Activated T-helper 9 cell treated with anti-CD3 and anti-CD28 coated beads, Interleukin-2, amount 50 U/mL, for 16 hours (primary cell): ENCODE results near the gene PXN.
"Not testable (repeated sequence)": the region's sequence is repeated elsewhere in the genome, so short reads cannot be mapped to it uniquely, and the experiment has no call there.

Experiments
- DNase-seq: peaks from one replicate; pipeline ENCODE4 v3.0.0-alpha.2; 2020; ENCODE audit warnings: low read depth

The PXN gene

DNA sequence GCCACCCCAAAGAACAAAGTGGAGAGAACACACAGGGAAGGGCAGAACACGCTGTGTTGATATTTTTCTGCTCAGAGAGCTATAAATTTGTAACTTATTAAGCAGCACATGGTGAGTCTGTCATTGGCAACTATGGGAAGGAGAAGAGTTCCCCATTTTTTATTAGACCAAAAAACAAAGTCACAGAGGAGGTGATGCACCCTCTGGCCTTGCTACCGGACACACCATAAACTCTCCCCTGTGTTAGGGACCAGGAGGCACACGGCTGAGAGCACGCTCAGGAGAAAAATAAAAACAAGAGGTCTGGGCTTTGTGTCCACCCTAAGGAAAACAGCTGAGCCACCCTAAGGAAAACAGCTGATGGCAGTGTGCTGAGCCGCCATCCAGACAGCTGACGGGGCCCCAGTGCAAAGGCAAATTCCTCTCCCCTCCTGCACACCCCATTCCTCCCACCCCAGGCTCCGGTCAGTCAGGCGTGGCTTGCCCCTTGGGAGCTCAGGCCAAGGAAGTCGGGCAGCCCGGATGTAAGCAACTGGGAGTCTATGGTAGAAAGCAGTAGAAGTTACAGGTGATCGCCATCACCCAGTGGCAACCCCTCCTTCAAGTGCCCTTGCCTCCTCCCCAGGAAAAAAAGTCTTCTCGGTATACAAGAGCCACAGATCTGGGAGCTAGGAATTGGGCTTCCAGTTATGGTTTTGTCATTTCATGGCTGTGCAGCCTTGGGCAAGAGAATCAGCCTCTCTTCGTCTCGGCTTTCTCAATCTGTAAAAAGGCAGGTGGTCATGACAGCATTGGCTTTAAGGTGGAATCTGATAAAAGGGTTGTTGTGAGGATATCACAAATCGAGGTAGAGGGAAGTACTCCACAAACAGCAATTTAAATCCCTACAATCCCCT is 2.4 kb downstream of the PXN start:
- DNase-seq, result no peak

DNA sequence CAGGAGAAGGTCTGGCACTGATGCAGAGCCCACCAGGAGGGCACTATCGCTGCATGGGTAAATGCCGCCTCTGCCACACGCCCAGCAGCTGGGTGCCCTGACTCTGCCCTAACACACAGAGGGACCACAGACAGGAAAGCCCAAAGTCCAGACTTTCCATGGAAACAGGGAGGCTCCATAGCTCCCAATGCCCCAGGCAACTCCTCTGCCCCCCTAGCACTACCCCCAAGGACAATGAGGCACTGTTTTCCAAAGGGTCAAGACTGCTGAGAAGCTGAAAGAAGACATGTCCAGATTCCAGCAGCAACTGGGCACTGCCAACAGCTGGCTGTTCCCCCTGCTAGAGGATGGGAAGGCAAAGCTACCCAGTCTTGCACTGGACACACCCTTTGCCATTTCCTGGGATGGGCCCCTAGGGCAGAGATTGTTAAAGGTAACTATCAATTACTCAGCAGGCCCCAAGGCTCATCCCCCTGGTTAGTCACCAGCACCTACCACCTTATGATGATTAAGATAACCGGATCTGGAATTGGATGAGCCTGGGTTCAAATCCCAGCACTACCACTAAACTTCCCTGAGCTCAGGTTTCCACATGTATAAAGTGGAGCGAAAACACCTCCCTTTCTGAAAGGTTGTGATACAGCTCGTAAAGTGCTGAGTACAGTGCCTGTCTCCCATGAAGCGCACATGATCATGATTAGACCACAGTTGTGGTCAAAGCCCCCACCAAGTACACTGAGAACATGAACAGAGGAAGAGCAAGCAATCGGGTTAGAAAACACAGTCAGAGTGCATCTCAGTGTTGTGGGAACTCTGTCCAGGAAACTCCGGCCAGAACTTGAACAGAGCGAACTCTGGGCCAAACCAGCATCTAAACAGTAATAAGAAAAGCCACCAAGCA is 3.3 kb downstream of the PXN start:
- no peak for DNase-seq

DNA sequence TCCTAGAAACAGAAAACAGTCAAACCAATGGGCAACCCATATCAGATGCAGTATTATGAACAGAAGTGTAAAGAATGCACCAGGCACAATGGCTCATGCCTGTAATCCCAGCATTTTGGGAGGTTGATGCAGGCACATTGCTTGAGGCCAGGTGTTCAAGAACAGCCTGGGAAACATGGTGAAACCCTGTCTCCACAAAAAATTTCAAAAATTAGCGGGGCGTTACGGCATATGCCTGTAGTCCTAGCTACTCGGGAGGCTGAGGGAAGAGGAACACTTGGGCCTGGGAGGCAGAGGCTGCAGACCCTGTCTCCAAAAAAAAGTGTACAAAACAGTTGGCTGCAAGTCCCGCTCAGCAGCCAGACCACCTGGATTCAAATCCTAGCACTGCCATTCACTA is 4.9 kb downstream of the PXN start:
- DNase-seq, result no peak

DNA sequence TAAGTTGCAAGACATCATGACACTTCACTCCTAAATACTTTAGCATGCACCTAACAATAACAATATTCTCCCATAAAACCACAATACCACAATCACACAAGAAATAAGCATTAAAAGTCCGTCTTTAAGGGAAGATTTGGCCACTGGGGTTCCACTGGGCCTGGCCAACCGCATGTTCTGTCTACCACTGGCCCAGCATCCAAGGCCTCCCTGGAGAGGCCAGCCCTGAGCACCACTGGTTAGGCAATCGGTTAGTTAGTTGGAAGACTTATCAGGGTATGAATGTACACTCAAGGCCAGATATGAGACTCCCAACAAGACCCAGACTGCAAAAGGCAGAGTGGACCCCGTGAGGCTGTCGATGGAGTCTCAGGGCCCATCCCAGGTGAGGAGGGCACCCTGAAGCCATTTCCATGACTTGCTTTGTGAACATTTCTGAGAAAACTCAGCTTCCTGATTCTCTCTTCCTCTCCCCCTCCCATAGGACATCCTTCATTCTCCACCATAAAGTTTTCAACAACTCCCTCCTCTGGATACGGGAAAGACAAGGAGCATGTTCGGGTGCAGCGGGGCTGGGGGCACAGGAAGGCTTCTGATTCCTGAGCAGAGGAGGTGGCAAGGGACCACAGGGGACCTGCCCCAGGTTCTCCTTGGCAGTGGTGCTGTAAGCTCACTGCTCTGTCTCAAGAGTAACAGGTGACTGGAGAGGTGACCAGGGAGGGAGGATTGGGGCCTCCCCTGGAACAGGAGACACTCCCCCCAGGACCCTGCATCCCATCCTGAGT is 5.9 kb downstream of the PXN start:
- no peak for DNase-seq

DNA sequence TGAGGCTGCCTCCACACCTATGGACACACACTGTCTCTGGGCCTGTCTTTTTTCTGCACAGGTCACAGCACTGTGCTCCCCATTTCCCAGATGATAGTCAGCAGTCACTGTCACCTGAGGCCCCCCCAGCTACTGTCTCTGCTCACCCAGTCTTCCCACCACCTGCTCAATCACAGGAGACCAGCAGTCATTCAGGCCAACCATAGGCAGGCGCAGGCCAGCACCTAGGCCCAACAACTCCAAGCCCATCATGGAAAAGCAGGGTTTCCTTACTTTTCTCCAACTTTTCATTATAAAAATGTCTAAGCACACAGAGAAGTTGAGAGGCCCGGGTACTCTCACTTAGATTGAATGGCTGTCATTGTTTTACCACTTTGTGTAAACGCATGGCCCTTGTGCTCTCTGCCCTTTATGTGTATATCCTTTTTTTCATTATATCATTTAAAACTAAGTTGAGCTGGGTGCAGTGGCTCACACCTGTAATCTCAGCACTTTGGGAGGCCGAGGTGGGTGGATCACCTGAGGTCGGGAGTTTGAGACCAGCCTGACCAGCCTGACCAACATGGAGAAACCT is 7.1 kb downstream of the PXN start:
- no peak for DNase-seq

DNA sequence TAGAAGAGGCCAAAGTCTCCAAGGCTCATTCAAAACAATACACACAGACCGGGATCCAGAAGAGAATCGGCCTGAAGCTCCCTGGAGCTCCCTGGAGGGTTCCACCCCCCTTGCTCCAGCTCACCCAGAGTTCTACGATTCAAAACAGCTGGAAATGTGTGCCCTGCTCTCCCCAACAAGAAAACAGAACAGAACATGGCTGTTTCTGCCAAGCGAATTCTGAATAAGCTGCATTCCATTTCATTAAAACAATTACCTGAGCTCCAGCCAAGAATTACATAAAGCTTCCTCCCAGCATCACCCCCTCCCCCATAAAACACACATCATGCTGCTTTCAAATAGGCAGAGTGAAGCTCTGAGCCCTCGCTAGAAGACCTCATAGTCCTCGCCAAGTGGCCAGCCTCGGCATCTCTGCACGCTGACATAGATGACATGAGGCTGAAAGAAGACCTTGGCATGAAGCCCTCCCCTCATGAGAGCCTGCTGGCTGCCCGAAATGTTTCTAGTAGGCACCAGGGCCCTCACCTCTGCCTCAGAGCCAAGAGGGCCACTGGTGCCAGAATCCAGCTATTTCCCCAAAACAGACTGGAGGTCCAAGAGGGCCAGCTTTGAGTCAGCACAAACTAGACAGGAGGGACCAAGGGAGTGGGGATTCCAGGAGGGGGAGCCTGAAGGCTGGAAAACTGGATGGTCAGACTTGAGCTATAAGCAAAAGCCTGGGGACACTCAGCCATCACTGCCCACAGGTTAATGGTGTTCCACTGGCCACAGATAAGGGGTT is 8.3 kb downstream of the PXN start:
- no peak for DNase-seq

DNA sequence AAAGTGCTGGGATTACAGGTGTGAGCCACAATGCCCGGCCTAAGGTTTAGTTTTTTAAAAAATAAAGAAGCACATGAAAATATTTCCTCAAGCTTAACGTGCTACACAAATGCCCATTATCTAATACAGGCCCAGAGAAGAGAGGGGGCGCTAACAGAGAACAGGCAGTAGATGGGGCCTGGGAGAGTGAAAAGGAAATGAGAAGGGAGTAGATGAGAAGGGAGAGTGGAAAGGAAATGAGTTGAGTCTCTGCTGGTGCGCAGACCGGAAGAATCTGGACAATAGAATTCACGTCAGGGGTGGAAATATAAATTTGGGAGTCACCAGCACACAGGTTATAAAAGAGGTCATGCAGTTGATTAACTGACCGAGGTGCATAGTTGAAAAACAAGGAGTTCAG is 10.7 kb downstream of the PXN start:
- DNase-seq, result no peak

DNA sequence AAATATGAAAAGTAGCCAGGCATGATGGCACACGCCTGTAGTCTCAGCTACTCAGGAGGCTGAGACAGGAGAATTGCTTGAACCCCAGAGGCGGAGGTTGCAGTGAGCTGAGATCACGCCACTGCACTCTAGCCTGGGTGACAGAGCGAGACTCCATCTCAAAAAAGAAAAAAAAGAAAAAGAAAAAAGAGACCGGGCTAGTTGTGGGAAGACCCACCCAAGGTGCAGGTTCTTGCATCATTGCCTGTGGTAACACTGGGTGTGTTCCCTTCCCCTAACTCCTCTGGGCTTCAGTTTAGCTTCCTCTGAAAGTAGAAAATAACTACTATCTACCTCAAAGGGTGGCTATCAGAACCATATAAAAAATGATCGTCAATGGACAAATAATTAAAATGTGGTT is 12.2 kb downstream of the PXN start:
- not testable (repeated sequence) for DNase-seq

DNA sequence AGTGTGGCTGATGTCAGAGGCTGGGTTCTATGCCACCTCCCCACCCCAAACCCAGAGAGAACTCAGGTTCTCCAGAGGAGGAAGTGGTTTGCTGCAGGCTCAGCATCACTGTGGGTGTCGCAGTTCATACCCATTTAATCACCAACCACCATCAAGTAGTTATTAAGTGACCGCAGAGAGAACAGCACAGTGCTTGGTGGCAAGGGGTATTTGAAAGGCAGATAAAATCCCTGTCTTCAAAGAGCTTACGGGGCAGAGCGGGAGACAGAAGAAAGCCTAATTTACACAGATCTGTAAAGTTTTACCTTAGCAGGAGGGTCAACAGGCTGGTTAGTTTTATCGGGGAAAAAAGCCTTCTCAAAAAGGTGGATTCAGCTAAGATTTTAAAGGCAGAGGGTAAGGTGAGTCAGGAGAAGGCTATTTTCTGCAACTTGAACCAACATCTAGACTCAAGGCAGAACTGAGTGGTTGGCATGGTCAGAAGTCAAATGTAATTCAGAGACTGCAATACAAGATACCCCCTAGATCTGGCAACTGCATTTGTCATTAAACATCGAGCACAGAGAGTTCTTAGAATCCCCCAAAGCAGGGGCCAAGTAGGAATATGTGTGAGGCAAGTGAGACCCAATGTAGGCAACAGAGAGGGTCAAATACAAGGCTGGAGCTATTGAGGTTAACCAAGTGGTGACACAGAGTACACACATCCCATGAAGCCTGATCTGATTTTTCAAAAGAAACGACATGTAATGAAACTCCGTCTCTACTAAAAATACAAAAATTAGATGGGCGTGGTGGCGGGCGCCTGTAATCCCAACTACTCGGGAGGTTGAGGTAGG is 13.2 kb downstream of the PXN start:
- peak; percentile 57 for DNase-seq

DNA sequence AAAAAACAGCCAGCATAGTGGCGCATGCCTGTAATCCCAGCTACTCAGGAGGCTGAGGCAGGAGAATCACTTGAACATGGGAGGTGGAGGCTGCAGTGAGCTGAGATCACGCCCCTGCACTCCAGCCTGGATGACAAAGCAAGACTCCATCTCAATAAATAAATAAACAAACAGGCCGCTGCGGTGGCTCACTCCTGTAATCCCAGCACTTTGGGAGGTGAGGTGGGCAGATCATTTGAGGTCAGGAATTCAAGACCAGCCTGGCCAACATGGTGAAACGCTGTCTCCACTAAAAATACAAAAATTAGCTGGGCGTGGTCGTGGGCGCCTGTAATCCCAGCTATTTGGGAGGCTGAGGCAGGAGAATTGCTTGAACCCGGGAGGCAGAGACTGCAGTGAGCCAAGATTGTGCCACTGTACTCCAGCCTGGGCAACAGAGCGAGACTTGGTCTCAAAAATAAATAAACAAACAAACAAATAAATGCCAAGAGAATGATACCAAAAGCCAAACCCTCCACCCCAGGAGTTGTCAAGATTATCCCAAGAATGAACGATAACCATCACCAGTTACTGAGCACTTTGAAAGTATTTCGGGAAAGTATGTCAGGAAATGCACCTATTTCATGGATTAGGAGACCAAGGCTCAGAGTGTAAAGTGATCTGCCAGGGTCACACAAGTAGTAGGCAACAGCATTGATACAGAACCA is 14.0 kb downstream of the PXN start:
- not testable (repeated sequence) for DNase-seq

DNA sequence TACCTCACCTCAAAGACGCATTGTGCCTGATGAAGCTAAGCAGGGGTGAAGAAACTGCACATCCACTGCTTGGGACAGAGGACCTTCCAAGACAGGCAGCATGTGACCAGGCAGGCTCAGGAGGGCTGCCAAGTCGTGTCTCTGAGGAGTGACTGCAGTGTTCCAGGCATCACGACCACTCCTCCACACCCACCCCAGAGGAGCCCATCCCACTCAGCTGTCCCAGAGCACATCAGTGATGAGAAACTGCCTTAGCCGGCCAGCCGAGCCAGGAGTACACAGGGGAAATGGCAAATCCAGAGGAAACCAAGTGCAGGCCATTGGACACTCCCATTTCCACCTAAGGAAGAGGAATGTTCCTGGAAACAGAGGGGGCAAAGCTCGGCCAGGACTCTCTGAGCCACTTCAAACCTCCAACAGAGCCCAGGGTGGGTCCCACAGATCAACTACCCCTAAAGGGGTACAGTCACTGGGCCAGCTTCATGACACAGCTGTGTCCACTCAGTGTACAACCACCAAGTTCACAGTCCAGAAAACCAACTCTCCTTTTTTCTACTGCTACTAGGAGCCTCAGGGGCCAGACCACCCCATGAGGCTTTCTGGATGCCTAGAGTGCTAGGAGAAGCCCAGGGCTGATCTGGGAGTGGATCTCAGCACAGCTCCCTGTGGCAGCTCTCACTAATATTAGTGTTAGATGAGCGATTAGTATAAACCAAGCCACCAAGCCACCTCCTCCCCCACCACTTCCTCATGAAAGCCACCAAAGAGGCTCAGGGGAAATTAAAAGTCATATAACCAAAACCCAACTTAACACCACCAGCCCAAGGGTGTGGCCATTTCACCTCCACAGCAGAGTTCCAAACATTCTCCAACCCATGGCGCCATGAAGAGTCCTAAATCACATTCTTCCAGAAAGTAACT is 15.4 kb downstream of the PXN start:
- DNase-seq, result no peak

DNA sequence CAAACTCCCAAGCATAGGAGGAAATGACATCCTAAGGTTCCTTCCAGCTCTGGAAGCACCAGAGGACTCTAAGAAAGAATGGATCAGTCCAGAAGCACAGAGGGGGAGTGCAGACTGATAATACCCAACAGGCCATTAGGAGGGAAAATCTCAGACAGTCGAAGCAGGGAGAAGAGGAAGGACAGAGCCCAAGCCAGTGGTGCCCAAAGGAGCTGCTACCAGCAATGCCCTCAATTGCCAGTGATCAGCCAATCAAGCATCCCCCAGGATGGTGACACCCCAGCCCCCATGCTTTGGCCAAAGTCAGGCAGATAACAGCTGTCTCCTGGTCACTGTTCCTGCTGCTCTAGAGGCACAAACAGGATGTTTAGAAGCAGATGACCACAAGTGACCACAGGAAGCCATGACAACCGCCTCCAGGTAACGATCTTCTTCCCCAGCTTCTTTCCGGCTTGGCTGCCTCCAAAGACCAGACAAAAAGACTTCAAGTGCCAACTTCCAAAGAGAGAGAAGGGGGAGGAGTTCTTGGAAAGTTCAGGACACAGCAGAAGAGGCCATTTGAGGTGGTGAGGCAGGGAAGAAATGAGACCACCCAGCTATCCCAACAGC is 16.2 kb downstream of the PXN start:
- DNase-seq, result no peak

DNA sequence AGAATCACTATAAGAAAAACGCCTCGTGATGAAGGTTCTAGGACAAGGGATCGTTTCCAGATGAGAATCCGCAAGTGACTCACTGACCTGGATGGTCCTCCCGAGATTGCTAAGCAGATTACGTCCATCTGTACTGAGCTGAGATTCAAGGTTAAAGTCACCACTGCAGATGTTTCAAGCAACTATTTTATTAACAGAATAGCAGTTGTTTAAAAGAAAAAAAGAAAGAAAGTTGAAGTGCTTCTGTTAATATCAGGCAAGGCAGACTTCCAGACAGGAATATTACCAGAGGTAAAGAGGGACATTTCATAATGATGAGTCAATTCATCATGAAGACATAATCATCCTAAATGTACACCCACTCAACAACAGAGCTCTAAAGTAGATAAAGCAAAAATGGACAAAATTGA is 17.9 kb downstream of the PXN start:
- no peak for DNase-seq

DNA sequence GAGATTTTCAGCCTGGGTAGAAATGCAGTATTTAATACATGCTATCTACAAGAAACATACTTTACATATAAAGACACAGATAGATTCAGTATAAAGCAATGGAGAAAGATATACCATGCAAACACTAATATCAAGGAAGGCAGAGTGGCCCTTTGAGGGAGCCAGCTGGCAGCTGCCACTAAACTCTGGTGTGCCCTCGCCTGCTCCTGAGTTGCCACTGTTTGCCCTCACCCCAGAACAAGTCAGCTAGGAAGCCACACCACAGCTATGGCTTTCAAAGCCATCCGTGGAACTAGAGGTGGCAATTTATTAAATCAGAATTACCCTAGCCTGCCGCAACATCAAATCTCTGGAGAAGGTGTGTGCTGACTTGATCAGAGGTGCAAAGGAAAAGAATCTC is 18.3 kb downstream of the PXN start:
- no peak for DNase-seq

DNA sequence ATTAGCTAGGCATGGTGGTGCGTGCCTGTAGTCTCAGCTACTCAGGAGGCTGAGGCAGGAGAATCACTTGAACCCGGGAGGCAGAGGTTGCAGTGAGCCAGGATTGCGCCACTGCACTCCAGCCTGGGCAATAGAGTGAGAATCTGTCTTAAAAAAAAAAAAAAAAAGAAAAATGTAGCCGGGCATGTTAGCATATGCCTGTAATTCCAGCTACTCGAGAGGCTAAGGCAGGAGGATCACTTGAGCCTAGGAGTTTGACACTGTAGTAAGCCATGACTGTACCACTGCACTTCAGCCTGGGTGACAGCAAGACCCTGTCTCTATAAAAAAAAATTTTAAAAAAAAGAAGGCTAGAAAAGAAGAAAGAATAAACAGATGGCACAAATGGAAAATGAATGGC is 18.8 kb downstream of the PXN start:
- DNase-seq, result not testable (repeated sequence)

DNA sequence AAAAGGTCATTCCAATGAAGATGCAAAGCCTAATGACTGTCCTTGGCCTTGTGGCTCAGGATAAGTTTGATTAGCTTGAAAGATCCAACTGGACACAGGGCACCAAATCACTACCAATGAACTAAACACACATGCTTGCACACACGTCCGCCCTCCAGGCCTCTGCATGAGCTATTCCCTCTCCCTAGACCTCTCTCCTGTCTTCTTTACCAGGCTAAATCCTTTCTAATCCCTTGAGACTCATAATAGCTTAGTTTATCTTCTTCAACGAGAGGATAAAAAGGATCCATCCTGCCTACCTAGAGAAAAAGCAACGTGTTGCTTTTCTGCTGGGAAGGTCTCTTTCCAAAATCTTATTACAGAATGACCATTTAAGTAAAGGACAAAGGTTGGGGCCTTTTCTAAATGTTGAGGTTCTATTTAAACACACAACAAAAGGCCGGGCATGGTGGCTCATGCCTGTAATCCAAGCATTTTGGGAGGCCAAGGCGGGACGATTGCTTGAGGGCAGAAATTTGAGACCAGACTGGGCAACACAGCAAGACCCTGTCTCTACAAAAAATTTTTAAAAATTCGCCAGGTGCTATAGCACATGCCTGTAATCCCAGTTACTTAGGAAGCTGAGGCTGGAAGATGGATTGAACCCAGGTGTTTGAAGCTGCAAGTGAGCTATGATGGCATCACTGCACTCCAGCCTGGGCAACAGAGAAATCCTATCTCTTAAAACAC is 22.4 kb downstream of the PXN start:
- no peak for DNase-seq

DNA sequence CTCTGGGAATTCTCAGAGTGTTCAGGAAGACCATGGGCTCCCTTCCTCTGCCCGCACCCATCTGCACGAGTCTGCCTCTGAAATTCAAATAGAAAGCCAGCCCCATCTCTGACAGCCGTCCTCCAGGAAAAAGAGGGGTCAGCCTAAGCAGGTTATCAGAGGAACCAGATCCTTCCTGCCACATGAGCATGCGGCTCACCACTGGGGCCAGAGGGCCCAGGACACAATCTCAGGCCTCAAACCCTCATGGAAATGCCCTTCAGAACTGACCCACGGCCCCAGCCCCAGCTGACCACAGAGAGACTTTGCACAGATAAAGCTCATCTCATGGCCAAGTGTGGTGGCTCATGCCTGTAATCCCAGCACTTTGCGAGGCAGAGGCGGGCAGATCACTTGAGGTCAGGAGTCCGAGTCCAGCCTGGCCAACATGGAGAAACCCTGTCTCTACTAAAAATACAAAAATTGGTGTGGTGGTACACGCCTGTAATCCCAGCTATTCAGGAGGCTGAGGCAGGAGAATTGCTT is 23.2 kb downstream of the PXN start:
- DNase-seq, result no peak
